H54 (cell line): ENCODE data around the gene MERTK.

ENCODE experiments used
- DNase-seq: peaks from one replicate; pipeline ENCODE4 v3.0.0; 2011; ENCODE audit warnings: low spot score, mixed read lengths; ENCODE audit not compliant: insufficient read length
- FAIRE-seq: peaks from 3 replicates; lab custom pipeline; 2011; peaks lifted over from hg19 to GRCh38; lab: Jason Lieb, UNC
- POLR2A ChIP-seq: IDR thresholded peaks from 2 replicates; pipeline ENCODE4 v1.6.1; 2011; ENCODE audit warnings: low read depth, mild to moderate bottlenecking, low read length

The MERTK gene

GRCh38 chr2:111965062-111965461, 66.7 kb downstream of the MERTK start:
- no peak for DNase-seq
- no peak for FAIRE-seq
- no peak for TF ChIP-seq POLR2A

GRCh38 chr2:111966241-111966640, 67.8 kb downstream of the MERTK start:
- no peak for FAIRE-seq
- DNase-seq, result no peak
- no peak for TF ChIP-seq POLR2A

- no peak for FAIRE-seq
- DNase-seq, result no peak
- no peak for TF ChIP-seq POLR2A
Observed at GRCh38 chr2:111967018-111967417, 68.6 kb downstream of the MERTK start.

- no peak for TF ChIP-seq POLR2A
- FAIRE-seq, result no peak
- no peak for DNase-seq
Observed at GRCh38 chr2:111970453-111970852, 72.0 kb downstream of the MERTK start.

- DNase-seq (no peak), FAIRE-seq (no peak)
- no peak for TF ChIP-seq POLR2A
Observed at GRCh38 chr2:111972955-111973565, 74.7 kb downstream of the MERTK start.

- FAIRE-seq (no peak), DNase-seq (no peak)
- no peak for TF ChIP-seq POLR2A
Observed at GRCh38 chr2:111973701-111974100, 75.3 kb downstream of the MERTK start.

- no peak for TF ChIP-seq POLR2A
- peak; percentile 96 for FAIRE-seq
- peak; percentile 49 for DNase-seq
Observed at GRCh38 chr2:111975053-111975552, 76.7 kb downstream of the MERTK start.

GRCh38 chr2:111975819-111976218, 77.4 kb downstream of the MERTK start:
- FAIRE-seq, result no peak
- no peak for DNase-seq
- TF ChIP-seq POLR2A, result no peak

- DNase-seq, result no peak
- no peak for TF ChIP-seq POLR2A
- no peak for FAIRE-seq
Observed at GRCh38 chr2:111977240-111977639, 78.8 kb downstream of the MERTK start.

GRCh38 chr2:111978452-111979170, 80.2 kb downstream of the MERTK start:
- FAIRE-seq (no peak), DNase-seq (no peak)
- no peak for TF ChIP-seq POLR2A

GRCh38 chr2:111981666-111982065, 83.3 kb downstream of the MERTK start:
- FAIRE-seq, result no peak
- no peak for DNase-seq
- no peak for TF ChIP-seq POLR2A

GRCh38 chr2:111982822-111983221, 84.4 kb downstream of the MERTK start:
- FAIRE-seq (no peak), DNase-seq (no peak)
- no peak for TF ChIP-seq POLR2A

- no peak for DNase-seq
- TF ChIP-seq POLR2A, result no peak
- no peak for FAIRE-seq
Observed at GRCh38 chr2:111983478-111984212, 85.2 kb downstream of the MERTK start.

- no peak for TF ChIP-seq POLR2A
- no peak for FAIRE-seq
- DNase-seq, result no peak
Observed at GRCh38 chr2:111984213-111984604, 85.8 kb downstream of the MERTK start.
